ENCODE data around the gene SH3D21. TPM values are rescaled to one million over a fixed set of nuclear protein-coding genes. Genes with fewer than 3 reads are reported as not detected.
A peak's percentile ranks its signal among the peaks of the same experiment; 100 is the strongest.

SH3D21 gene
- total RNA-seq, 3 donors from 2014 or later (not counting 1 experiment from before 2014, with no cell fraction given) = 1.9 to 2.6 (median 2.5) TPM

DNA sequence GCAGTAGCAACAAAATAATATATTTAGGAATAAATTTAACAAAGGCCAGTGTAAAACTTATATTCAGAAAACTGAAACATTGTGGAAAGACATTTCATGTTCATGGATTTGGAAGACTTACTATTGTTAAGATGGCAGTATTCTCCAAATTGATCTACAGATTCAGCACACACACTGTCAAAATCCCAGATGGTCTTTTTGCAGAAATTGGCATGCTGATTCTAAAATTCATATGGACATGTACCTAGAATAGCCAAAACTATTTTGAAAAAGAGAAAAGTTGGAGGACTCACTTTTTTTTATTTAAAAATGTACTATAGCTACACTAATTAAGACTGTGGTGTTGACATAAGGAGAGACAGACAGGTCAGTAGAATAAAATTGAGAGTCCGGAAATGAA is 32.0 kb upstream of the SH3D21 start:
- ATAC-seq (no peak), DNase-seq (no peak)
- WGBS (ENCODE audit: insufficient coverage) = no CpG with 5 or more reads among the region's 1 CpG
- intact Hi-C loops (cut with micrococcal nuclease) = no loop called here
- Histone ChIP-seq H3K4me3 (ENCODE audit: low read length) (no peak overlapping the region), H3K27ac (ENCODE audit: low read length) (no peak overlapping the region), H3K4me1 (ENCODE audit: control insufficient read depth, insufficient read depth, low read length) (no peaks in the 10 kb centered on the region), H3K36me3 (ENCODE audit: control insufficient read depth, insufficient read depth, low read length) (peaks cover 13% of the 10 kb centered on the region), H3K27me3 (ENCODE audit: control insufficient read depth, insufficient read depth, low read length) (no peaks in the 10 kb centered on the region), H3K9me3 (ENCODE audit: control insufficient read depth, insufficient read depth, low read length) (no peaks in the 10 kb centered on the region)
- peak overlapping the region in 1 of 2 donors; percentile 84 for H3K27ac Mint-ChIP-seq
- TF ChIP-seq, protein P1, sequence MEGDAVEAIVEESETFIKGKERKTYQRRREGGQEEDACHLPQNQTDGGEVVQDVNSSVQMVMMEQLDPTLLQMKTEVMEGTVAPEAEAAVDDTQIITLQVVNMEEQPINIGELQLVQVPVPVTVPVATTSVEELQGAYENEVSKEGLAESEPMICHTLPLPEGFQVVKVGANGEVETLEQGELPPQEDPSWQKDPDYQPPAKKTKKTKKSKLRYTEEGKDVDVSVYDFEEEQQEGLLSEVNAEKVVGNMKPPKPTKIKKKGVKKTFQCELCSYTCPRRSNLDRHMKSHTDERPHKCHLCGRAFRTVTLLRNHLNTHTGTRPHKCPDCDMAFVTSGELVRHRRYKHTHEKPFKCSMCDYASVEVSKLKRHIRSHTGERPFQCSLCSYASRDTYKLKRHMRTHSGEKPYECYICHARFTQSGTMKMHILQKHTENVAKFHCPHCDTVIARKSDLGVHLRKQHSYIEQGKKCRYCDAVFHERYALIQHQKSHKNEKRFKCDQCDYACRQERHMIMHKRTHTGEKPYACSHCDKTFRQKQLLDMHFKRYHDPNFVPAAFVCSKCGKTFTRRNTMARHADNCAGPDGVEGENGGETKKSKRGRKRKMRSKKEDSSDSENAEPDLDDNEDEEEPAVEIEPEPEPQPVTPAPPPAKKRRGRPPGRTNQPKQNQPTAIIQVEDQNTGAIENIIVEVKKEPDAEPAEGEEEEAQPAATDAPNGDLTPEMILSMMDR (IDR thresholded peaks at IDR 0.05) = no peak
- H3K27me3 Mint-ChIP-seq (ENCODE audit: low read depth in 2 of 2) = no peaks in the 10 kb centered on the region
- H3K36me3 Mint-ChIP-seq = no peaks in the 10 kb centered on the region
- no peak overlapping the region for H3K4me3 Mint-ChIP-seq
- H3K9me3 Mint-ChIP-seq = no peaks in the 10 kb centered on the region
- H3K4me1 Mint-ChIP-seq = peaks cover 13 to 17% of the 10 kb centered on the region in 2 donors

DNA sequence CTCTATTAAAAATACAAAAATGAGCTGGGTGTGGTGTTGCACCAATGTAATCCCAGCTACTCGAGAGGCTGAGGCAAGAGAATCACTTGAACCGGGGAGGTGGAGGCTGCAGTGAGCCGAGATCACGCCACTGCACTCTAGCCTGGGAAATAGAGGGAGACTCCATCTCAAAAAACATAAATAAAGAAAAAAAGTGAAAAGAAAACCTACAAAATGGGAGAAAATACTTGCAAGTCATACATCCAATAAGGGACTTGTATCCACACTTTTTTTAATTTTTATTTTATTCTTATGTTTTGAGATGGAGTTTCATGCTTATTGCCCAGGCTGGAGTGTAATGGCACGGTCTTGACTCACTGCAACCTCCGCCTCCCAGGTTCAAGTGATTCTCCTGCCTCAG is 29.5 kb upstream of the SH3D21 start:
- DNase-seq (no peak), ATAC-seq (no peak)
- H3K4me1 Mint-ChIP-seq = peaks cover 28 to 32% of the 10 kb centered on the region in 2 donors
- no peak overlapping the region for H3K27ac ChIP-seq (ENCODE audit: low read length)
- H3K27me3 Mint-ChIP-seq (ENCODE audit: low read depth in 2 of 2) = no peaks in the 10 kb centered on the region
- no peaks in the 10 kb centered on the region for H3K27me3 ChIP-seq (ENCODE audit: control insufficient read depth, insufficient read depth, low read length)
- H3K4me1 ChIP-seq (ENCODE audit: control insufficient read depth, insufficient read depth, low read length) = no peaks in the 10 kb centered on the region
- peaks cover 9% of the 10 kb centered on the region for H3K36me3 ChIP-seq (ENCODE audit: control insufficient read depth, insufficient read depth, low read length)
- H3K4me3 Mint-ChIP-seq = no peak overlapping the region
- TF ChIP-seq, protein P1 (IDR thresholded peaks at IDR 0.05) = no peak
- H3K4me3 ChIP-seq (ENCODE audit: low read length) = no peak overlapping the region
- H3K9me3 Mint-ChIP-seq = no peaks in the 10 kb centered on the region
- H3K9me3 ChIP-seq (ENCODE audit: control insufficient read depth, insufficient read depth, low read length) = no peaks in the 10 kb centered on the region
- intact Hi-C loops (cut with micrococcal nuclease) = no loop called here
- H3K27ac Mint-ChIP-seq = peak overlapping the region in 1 of 2 donors; percentile 54
- no peaks in the 10 kb centered on the region for H3K36me3 Mint-ChIP-seq
- WGBS (ENCODE audit: insufficient coverage) = 100% methylated on average over 1 of the region's 6 CpGs

DNA sequence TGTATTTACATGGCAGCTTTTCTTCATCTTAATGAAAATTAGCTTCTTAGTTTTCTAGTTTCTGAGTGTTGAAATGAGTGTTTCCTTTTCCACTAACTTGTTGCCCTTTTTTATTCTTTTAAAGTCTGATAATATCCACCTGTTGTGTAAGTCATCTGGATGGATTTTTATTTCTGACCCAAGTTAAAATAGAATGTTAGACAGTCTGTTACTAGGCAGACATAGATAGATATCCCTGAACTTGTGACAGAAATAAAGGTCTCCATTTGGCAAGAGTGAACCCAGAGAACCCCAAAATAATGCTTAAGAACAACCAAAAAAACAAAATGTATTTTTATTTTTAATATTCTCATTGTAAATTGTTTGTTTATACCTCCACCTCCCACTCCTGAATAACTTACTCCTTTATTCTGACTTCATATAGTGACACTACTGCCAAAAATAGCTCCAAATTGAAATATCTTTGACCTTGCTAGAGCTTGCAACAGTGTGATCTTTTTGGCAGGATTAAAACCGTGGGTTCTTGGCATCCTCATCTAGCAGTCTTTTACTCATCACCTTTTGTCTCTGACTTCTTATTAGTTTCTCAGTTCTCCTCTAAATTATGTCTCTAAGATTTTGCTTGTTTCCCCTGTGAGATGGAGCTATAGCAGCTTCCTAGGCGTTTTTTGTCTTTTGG is 26.9 kb upstream of the SH3D21 start:
- H3K27ac ChIP-seq (ENCODE audit: low read length) = no peak overlapping the region
- H3K27me3 ChIP-seq (ENCODE audit: control insufficient read depth, insufficient read depth, low read length) = no peaks in the 10 kb centered on the region
- peak overlapping the region; percentile 41 to 84 for H3K27ac Mint-ChIP-seq
- no peaks in the 10 kb centered on the region for H3K4me1 ChIP-seq (ENCODE audit: control insufficient read depth, insufficient read depth, low read length)
- TF ChIP-seq, protein P1 (IDR thresholded peaks at IDR 0.05) = no peak
- no peaks in the 10 kb centered on the region for H3K9me3 Mint-ChIP-seq
- H3K9me3 ChIP-seq (ENCODE audit: control insufficient read depth, insufficient read depth, low read length) = no peaks in the 10 kb centered on the region
- H3K4me1 Mint-ChIP-seq = peaks cover 15 to 18% of the 10 kb centered on the region in 2 donors
- intact Hi-C loops (cut with micrococcal nuclease) = no loop called here
- H3K27me3 Mint-ChIP-seq (ENCODE audit: low read depth in 2 of 2) = no peaks in the 10 kb centered on the region
- H3K36me3 ChIP-seq (ENCODE audit: control insufficient read depth, insufficient read depth, low read length) = peaks cover 18% of the 10 kb centered on the region
- peaks cover 12% of the 10 kb centered on the region for H3K36me3 Mint-ChIP-seq
- WGBS (ENCODE audit: insufficient coverage) = 72% methylated on average over 1 of the region's 2 CpGs
- H3K4me3 ChIP-seq (ENCODE audit: low read length) = no peak overlapping the region
- no peak for DNase-seq
- no peak overlapping the region for H3K4me3 Mint-ChIP-seq
- no peak for ATAC-seq

Measured in natural killer cell (primary cell).